GM12874 (cell line): ENCODE measurements around the gene CTNND2.

ENCODE experiments used
- CTCF ChIP-seq: IDR thresholded peaks from 2 replicates; pipeline ENCODE4 v1.5.1; 2011; ENCODE audit warnings: low read depth, mild to moderate bottlenecking, control low read depth, low read length, moderate library complexity; ENCODE audit not compliant: insufficient read depth

CTNND2 gene

DNA sequence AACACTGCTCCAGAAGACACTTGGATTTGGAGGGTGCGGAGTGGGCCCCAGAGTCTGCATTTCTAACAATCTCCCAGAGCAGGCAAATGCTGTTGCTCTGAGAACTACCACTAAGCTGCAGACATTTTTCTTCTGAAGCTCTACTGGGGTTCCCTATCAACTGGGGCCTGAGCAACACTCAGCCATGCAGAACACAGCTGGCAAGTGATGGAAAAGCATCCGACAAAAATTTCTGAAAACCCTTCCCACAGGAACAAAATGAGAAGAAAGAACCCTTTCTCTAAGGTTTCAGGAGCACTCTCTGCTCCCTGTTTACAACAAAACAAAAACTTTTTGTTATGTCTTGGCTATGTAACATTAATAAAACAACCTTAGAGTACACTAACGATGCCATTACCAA is 516.9 kb downstream of the CTNND2 start:
- TF ChIP-seq CTCF: no peak

- no peak for TF ChIP-seq CTCF
Observed at GRCh38 chr5:11386398-11386797, 517.8 kb downstream of the CTNND2 start.

- TF ChIP-seq CTCF: no peak
Observed at GRCh38 chr5:11385901-11386293, 518.3 kb downstream of the CTNND2 start.

DNA sequence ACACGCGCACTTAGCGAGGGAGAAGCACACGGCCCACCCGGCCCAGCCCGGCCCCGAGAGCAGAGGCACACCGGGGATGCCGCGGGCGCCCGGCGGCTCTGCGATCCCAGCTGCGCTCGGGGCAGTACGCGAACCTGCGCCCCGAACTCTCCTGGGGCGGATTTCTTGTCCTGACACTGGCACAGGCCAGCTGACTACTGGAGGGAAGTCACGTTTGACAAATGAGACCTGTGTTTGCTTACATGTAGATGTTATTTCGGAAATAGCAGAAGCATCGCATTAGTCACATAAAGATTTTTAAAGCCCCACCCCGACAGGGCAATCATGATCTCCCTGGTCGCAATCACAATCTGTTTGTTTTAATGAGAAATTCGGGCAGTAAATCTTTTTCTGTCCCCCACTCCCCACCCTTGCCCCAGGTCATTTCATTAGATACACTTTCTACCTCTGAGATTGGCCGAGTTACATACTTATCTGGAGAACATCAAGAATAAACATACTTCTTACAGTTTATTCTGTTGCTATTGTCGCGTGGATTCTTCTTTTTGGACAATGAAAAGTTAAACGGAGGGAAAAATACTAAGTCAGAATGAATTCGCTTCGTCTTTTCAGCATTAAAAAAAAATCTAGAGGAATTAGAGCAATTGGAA is 518.9 kb downstream of the CTNND2 start:
- no peak for TF ChIP-seq CTCF

- TF ChIP-seq CTCF: no peak
Observed at GRCh38 chr5:11384441-11385250, 519.6 kb downstream of the CTNND2 start.

- no peak for TF ChIP-seq CTCF
Observed at GRCh38 chr5:11383506-11384095, 520.6 kb downstream of the CTNND2 start.

GRCh38 chr5:11378461-11378860 is 525.8 kb downstream of the CTNND2 start:
- TF ChIP-seq CTCF: no peak
